Dendritic cell treated with granulocyte-macrophage colony-stimulating factor and Interleukin-4, amounts not matched to agents 40 ng/mL and 50 ng/mL, for 4 days (primary cell): Measurements from ENCODE around the gene TNFSF9.
A peak's percentile ranks its signal among the peaks of the same experiment; 100 is the strongest.
"Not testable (repeated sequence)": the region's sequence is repeated elsewhere in the genome, so short reads cannot be mapped to it uniquely, and the experiment has no call there.

Experiments
- H3K27ac Mint-ChIP-seq: one replicate; pipeline ENCODE4 v1.8.0; 2022; ENCODE audit warnings: mild to moderate bottlenecking, mixed read lengths
- H3K27me3 Mint-ChIP-seq: one replicate; pipeline ENCODE4 v1.8.0; 2022; ENCODE audit warnings: mild to moderate bottlenecking, mixed read lengths
- H3K36me3 Mint-ChIP-seq: one replicate; pipeline ENCODE4 v1.8.0; 2022; ENCODE audit warnings: low read depth, mixed read lengths
- H3K4me1 Mint-ChIP-seq: one replicate; pipeline ENCODE4 v1.8.0; 2022; ENCODE audit warnings: low read depth, mixed read lengths
- H3K4me3 Mint-ChIP-seq: one replicate; pipeline ENCODE4 v1.8.0; 2022; ENCODE audit warnings: mild to moderate bottlenecking, moderate library complexity, mixed read lengths
- H3K9me3 Mint-ChIP-seq: one replicate; pipeline ENCODE4 v1.8.0; 2022; ENCODE audit warnings: mixed read lengths
- intact Hi-C: fragments of 100-400 bp; cut with micrococcal nuclease; formaldehyde crosslinking; loops from one replicate; pipeline ENCODE4 v1.15.0; 2022

The TNFSF9 gene

GRCh38 chr19:6533000-6533328, 2.1 kb downstream of the TNFSF9 start:
- H3K27ac Mint-ChIP-seq: peak overlapping the region; percentile 84
- peaks cover 66% of the 10 kb centered on the region for H3K4me1 Mint-ChIP-seq
- intact Hi-C loops: loop anchor here (10.0 kb wide), 1 partner anchor 52 kb away; no protein-coding TSS in a partner anchor

DNA sequence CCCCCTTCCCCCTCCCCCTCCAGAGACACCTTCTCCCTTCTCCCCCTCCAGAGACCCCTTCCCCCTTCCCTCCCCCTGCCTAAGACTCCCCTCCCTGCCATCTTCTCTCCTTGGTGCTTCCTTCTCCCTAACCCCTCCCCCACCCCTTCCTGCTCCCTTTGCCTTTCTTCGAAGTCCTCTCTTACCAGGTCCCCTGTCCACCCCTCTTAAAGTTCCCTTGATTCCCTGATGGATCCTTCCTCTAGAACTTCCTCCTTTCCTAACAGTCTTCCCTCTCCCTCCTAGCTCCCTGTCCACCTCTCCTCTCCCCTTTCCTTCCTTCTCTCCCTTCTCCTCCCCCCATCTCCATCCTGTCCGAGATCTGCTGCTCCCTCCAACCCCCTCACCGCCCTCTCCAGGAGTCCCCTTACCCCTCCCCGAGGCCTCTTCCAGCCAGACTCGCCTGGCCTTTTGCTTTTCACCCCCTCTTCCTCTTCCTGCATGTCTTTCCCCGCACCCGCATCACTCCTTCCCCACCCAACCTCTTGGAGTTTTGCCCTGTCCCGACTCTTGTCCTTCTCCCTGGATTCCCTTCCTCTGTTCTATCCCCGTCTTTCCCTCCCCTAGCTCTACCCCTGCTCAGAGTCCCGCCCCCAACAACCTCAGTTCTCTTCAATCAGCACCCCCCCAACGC, 3.1 kb downstream of the TNFSF9 start:
- peaks cover 61% of the 10 kb centered on the region for H3K4me1 Mint-ChIP-seq

More at GRCh38 chr19:6533000-6533328, 2.1 kb downstream of the TNFSF9 start:
- peak overlapping the region; percentile 86 for H3K4me3 Mint-ChIP-seq
- no peaks in the 10 kb centered on the region for H3K9me3 Mint-ChIP-seq
- H3K36me3 Mint-ChIP-seq: no peaks in the 10 kb centered on the region
- peaks cover 34% of the 10 kb centered on the region for H3K27me3 Mint-ChIP-seq

GRCh38 chr19:6534451-6535093, 3.7 kb downstream of the TNFSF9 start:
- H3K9me3 Mint-ChIP-seq: no peaks in the 10 kb centered on the region
- intact Hi-C loops: loop anchor here (10.0 kb wide), 1 partner anchor 50 kb away; no protein-coding TSS in a partner anchor
- H3K27ac Mint-ChIP-seq: no peak overlapping the region
- H3K27me3 Mint-ChIP-seq: peaks cover 31% of the 10 kb centered on the region
- no peaks in the 10 kb centered on the region for H3K36me3 Mint-ChIP-seq
- H3K4me1 Mint-ChIP-seq: peaks cover 54% of the 10 kb centered on the region
- H3K4me3 Mint-ChIP-seq: no peak overlapping the region

More for the DNA sequence above, 3.1 kb downstream of the TNFSF9 start:
- no peak overlapping the region for H3K4me3 Mint-ChIP-seq
- peaks cover 34% of the 10 kb centered on the region for H3K27me3 Mint-ChIP-seq
- peak overlapping the region; percentile 11 for H3K27ac Mint-ChIP-seq
- no peaks in the 10 kb centered on the region for H3K36me3 Mint-ChIP-seq
- H3K9me3 Mint-ChIP-seq: no peaks in the 10 kb centered on the region
- intact Hi-C loops: loop anchor here (10.0 kb wide), 1 partner anchor 51 kb away; no protein-coding TSS in a partner anchor

DNA sequence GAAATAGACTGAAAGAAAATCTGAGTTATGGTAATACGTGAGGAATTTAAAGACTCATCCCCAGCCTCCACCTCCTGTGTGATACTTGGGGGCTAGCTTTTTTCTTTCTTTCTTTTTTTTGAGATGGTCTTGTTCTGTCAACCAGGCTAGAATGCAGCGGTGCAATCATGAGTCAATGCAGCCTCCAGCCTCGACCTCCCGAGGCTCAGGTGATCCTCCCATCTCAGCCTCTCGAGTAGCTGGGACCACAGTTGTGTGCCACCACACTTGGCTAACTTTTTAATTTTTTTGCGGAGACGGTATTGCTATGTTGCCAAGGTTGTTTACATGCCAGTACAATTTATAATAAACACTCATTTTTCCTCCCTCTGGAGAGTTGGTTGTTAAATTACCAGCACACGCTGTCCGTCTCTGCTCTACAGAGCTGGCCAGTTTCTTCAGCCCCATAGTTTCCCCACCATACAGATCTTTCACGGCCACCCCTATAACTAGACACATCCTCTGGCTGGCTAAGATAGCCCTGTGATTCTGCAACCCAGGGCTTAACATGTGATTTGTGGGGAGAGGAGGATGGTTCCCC, 4.8 kb downstream of the TNFSF9 start:
- Mint-ChIP-seq H3K27ac (no peak overlapping the region), H3K36me3 (no peaks in the 10 kb centered on the region), H3K4me1 (peaks cover 44% of the 10 kb centered on the region), H3K4me3 (no peak overlapping the region), H3K27me3 (peaks cover 25% of the 10 kb centered on the region), H3K9me3 (no peaks in the 10 kb centered on the region)
- intact Hi-C loops: loop anchor here (10.0 kb wide), 1 partner anchor 49 kb away; no protein-coding TSS in a partner anchor

DNA sequence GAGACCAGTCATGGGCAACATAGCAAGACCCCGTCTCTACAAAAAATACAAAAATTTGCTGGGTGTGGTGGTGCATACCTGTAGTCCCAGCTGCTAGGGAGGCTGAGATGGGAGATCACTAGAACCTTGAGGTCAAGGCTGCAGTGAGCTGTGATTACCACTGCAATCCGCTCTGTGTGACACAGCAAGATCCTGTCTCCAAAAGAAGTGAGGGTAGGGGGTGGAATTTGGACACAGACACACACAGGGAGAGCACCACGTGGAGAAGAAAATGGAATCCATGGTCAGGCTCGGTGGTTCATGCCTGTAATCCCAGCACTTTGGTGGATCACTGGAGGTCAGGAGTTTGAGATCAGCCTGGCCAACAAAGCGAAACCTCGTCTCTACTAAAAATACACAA, 8.7 kb downstream of the TNFSF9 start:
- no peak overlapping the region for H3K27ac Mint-ChIP-seq
- intact Hi-C loops: loop anchor here (10.0 kb wide), 1 partner anchor 45 kb away; no protein-coding TSS in a partner anchor
- peaks cover 17% of the 10 kb centered on the region for H3K4me1 Mint-ChIP-seq
- peaks cover 11% of the 10 kb centered on the region for H3K27me3 Mint-ChIP-seq
- no peaks in the 10 kb centered on the region for H3K36me3 Mint-ChIP-seq
- no peaks in the 10 kb centered on the region for H3K9me3 Mint-ChIP-seq
- H3K4me3 Mint-ChIP-seq: no peak overlapping the region

- Mint-ChIP-seq H3K4me3 (no peak overlapping the region), H3K27ac (no peak overlapping the region), H3K4me1 (peaks cover 11% of the 10 kb centered on the region), H3K9me3 (no peaks in the 10 kb centered on the region), H3K27me3 (peaks cover 20% of the 10 kb centered on the region), H3K36me3 (no peaks in the 10 kb centered on the region)
- intact Hi-C loops: no loop called here
Observed at GRCh38 chr19:6540918-6541689, 10.3 kb downstream of the TNFSF9 start.

- Mint-ChIP-seq H3K27me3 (peaks cover 31% of the 10 kb centered on the region), H3K4me3 (no peak overlapping the region), H3K9me3 (no peaks in the 10 kb centered on the region), H3K36me3 (no peaks in the 10 kb centered on the region), H3K4me1 (no peaks in the 10 kb centered on the region), H3K27ac (no peak overlapping the region)
- intact Hi-C loops: no loop called here
Observed at GRCh38 chr19:6543866-6544347, 13.1 kb downstream of the TNFSF9 start.

DNA sequence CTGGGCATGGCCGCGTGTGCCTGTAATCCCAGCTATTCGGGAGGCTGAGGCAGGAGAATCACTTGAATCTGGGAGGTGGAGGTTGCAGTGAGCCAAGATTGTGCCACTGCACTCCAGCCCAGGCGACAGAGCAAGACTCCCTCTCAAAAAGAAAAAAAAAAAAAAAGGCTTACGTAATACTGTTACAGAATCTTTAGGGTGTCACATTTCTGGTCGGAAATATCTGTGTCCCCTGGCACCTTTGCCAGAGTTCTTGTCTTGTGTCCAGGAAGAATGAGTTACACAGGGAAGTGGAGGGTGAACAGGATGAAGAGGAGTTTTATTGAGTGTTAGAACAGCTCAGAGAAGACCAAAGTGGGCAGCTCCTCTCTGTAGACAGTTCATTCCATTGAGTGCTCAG, 19.9 kb downstream of the TNFSF9 start:
- H3K27me3 Mint-ChIP-seq: peaks cover 47% of the 10 kb centered on the region
- H3K36me3 Mint-ChIP-seq, H3K27ac Mint-ChIP-seq, H3K4me1 Mint-ChIP-seq, H3K9me3 Mint-ChIP-seq, H3K4me3 Mint-ChIP-seq: not testable (repeated sequence)
- intact Hi-C loops: loop anchor here (10.0 kb wide), 1 partner anchor 74 kb away; no protein-coding TSS in a partner anchor

GRCh38 chr19:6551091-6551490, 20.3 kb downstream of the TNFSF9 start:
- H3K36me3 Mint-ChIP-seq: no peaks in the 10 kb centered on the region

DNA sequence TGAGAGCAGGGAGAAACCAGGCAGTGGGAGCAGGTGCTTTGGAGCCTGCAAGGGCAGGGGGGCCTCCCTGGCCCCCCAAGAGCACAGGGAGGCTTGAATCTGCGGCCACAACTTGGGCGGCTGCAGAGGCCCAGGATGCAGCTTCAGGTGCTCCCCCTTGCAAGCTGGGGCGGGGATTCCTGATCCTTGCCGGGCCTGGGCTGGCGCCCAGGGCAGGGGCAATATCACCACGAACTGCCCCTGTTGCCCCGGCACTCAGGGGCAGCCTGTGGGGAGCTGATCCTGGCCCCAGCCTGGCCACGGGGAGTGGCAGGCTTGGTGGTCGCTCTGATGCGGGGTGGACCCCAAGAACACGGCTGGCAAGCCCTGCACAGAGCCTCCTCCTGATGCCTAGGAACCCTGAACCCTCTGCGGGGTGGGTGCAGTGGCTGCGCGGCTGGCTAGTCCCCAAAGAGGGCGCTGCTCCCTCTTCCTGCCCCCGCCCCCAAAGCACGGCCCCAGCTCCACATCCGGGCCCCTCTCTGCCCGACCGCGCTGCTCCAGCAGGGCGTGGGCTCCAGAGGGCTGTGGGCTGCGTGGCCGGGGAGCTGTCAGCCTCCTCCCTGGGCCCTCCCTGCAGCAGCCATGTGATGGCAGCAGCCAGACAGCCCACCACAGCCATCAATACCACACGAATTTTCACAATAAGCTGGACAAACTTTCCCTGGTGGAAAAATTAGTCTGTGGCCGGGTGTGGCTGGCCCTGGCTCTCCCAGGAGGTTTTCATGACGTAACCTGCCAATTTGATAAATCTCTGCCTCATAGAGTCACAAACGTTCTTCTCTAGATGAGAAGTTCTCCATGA, 21.0 kb downstream of the TNFSF9 start:
- Mint-ChIP-seq H3K27me3 (peaks cover 37% of the 10 kb centered on the region), H3K27ac (no peak overlapping the region), H3K4me1 (peaks cover 6% of the 10 kb centered on the region), H3K4me3 (no peak overlapping the region), H3K36me3 (no peaks in the 10 kb centered on the region), H3K9me3 (no peaks in the 10 kb centered on the region)
- intact Hi-C loops: loop anchor here (10.0 kb wide), 1 partner anchor 73 kb away; no protein-coding TSS in a partner anchor

More at GRCh38 chr19:6551091-6551490, 20.3 kb downstream of the TNFSF9 start:
- intact Hi-C loops: loop anchor here (10.0 kb wide), 1 partner anchor 74 kb away; no protein-coding TSS in a partner anchor
- H3K9me3 Mint-ChIP-seq: no peaks in the 10 kb centered on the region
- no peak overlapping the region for H3K27ac Mint-ChIP-seq
- H3K27me3 Mint-ChIP-seq: peaks cover 42% of the 10 kb centered on the region
- no peak overlapping the region for H3K4me3 Mint-ChIP-seq
- peaks cover 6% of the 10 kb centered on the region for H3K4me1 Mint-ChIP-seq

DNA sequence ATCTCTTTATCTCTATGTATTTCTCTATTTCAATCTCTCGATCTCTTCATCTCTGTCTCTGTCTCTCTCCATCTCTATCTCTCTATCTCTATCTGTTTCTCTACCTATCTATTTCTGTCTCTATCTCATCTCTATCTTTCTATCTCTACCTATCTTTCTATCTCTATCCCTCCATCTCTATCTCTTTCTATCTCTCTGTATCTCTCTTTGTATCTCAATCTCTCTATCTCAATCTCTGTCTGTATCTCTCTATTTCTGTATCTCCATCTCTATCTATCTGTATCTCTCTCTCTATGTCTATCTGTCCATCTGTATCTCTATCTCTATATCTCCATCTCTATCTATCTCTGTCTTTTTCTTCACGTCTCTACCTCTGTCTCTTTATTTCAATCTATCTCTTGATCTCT, 25.2 kb downstream of the TNFSF9 start:
- H3K4me3 Mint-ChIP-seq: no peak overlapping the region
- intact Hi-C loops: loop anchor here (10.0 kb wide), 1 partner anchor 69 kb away; no protein-coding TSS in a partner anchor
- no peaks in the 10 kb centered on the region for H3K9me3 Mint-ChIP-seq
- H3K36me3 Mint-ChIP-seq: no peaks in the 10 kb centered on the region
- H3K27me3 Mint-ChIP-seq: peaks cover 38% of the 10 kb centered on the region
- H3K4me1 Mint-ChIP-seq: peaks cover 6% of the 10 kb centered on the region
- H3K27ac Mint-ChIP-seq: no peak overlapping the region

- no peaks in the 10 kb centered on the region for H3K9me3 Mint-ChIP-seq
- H3K27me3 Mint-ChIP-seq: peaks cover 36% of the 10 kb centered on the region
- H3K27ac Mint-ChIP-seq: no peak overlapping the region
- H3K36me3 Mint-ChIP-seq: no peaks in the 10 kb centered on the region
- intact Hi-C loops: loop anchor here (10.0 kb wide), 1 partner anchor 68 kb away; no protein-coding TSS in a partner anchor
- peaks cover 6% of the 10 kb centered on the region for H3K4me1 Mint-ChIP-seq
- no peak overlapping the region for H3K4me3 Mint-ChIP-seq
Observed at GRCh38 chr19:6556480-6557195, 25.8 kb downstream of the TNFSF9 start.
